Testis (tissue), 3 donors: Measurements from ENCODE around the gene ATF6B. TPM values are rescaled to one million over a fixed set of nuclear protein-coding genes. Genes with fewer than 3 reads are reported as not detected.

Experiments used
- DNase-seq: peaks from one replicate; pipeline ENCODE4 v3.0.0-alpha.2; 2019
- H3K27ac ChIP-seq, 2 donors: fragments of 200-600 bp; sonication (generic); one replicate each; pipeline ENCODE4 v1.5.1; 2019
- H3K27me3 ChIP-seq: fragments of 200-600 bp; sonication (generic); one replicate; pipeline ENCODE4 v1.5.1; 2019
- H3K36me3 ChIP-seq: fragments of 200-600 bp; sonication (generic); one replicate; pipeline ENCODE4 v1.5.1; 2017; ENCODE audit warnings: low read depth; ENCODE audit errors: missing control alignments
- H3K4me1 ChIP-seq: fragments of 200-600 bp; sonication (generic); one replicate; pipeline ENCODE4 v1.5.1; 2019
- H3K4me3 ChIP-seq, 2 donors: fragments of 200-600 bp; sonication (generic); one replicate each; pipeline ENCODE4 v1.5.1; 2017 to 2019
- H3K9me3 ChIP-seq: fragments of 200-600 bp; sonication (generic); one replicate; pipeline ENCODE4 v1.5.1; 2017
- POLR2A ChIP-seq: fragments of 450-650 bp; IDR thresholded peaks from one replicate; pipeline ENCODE4 v1.6.1; 2017; ENCODE audit warnings: antibody characterized with exemption, mild to moderate bottlenecking, moderate library complexity
- WGBS, 2 donors: methylation state at CpG; one replicate each; pipeline ENCODE4 v1.1.5; 2018; 5-methylcytosine and 5-hydroxymethylcytosine counted together
- intact Hi-C: fragments of 100-400 bp; cut with DNase I; formaldehyde crosslinking; loops from one replicate; pipeline ENCODE4 v1.15.1; 2023; ENCODE audit warnings: low total_unique reads
- polyA plus RNA-seq: library from polyadenylated mRNA; stranded (reverse); fragments of 350-450 nt; fragmentation: Illumina TruSeq; extraction: RNeasy Lipid Tissue Mini Kit (QIAGEN cat#74804); gene quantifications from one replicate; pipeline ENCODE4 v1.2.3, GENCODE V29; 2014; ENCODE audit warnings: low read depth, low replicate concordance; ENCODE audit not compliant: insufficient read depth
- total RNA-seq, 2 donors: library from RNA; depleted of rRNA; stranded (reverse); fragments of >200 nt; gene quantifications; one replicate each; pipeline ENCODE4 v1.2.3, GENCODE V29; 2016
- TF ChIP-seq, protein P1 (sequence below), 3 experiments: fragments of 450-650 bp in 2 of 3; fragments of 200-600 bp in 1 of 3; sonication (generic) in 1 of 3; IDR thresholded peaks; one replicate each; pipeline ENCODE4 v1.5.1; 2016 to 2019; ENCODE audit warnings: antibody characterized with exemption in 3 of 3, mild to moderate bottlenecking in 2 of 3, moderate library complexity in 1 of 3

ATF6B gene
- total and polyA plus RNA-seq, 3 donors from 2014 or later = 76.3 to 138 (median 120) TPM

- TF ChIP-seq POLR2A = no peak
- TF ChIP-seq, protein P1, sequence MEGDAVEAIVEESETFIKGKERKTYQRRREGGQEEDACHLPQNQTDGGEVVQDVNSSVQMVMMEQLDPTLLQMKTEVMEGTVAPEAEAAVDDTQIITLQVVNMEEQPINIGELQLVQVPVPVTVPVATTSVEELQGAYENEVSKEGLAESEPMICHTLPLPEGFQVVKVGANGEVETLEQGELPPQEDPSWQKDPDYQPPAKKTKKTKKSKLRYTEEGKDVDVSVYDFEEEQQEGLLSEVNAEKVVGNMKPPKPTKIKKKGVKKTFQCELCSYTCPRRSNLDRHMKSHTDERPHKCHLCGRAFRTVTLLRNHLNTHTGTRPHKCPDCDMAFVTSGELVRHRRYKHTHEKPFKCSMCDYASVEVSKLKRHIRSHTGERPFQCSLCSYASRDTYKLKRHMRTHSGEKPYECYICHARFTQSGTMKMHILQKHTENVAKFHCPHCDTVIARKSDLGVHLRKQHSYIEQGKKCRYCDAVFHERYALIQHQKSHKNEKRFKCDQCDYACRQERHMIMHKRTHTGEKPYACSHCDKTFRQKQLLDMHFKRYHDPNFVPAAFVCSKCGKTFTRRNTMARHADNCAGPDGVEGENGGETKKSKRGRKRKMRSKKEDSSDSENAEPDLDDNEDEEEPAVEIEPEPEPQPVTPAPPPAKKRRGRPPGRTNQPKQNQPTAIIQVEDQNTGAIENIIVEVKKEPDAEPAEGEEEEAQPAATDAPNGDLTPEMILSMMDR (IDR thresholded peaks at IDR 0.05) = no peak
- no peak overlapping the region for H3K4me3 ChIP-seq
- H3K27me3 ChIP-seq = no peaks in the 10 kb centered on the region
- WGBS, 2 donors = 43 to 46% methylated on average over 5 of the region's 5 CpGs
- H3K36me3 ChIP-seq = no peaks in the 10 kb centered on the region
- no peak for DNase-seq
- H3K4me1 ChIP-seq = peaks cover 14% of the 10 kb centered on the region
- intact Hi-C loops = no loop called here
- no peaks in the 10 kb centered on the region for H3K9me3 ChIP-seq
- H3K27ac ChIP-seq = peak overlapping the region in 1 of 2 donors; percentile 20
Measured at GRCh38 chr6:32139590-32139989, 11.5 kb upstream of the ATF6B start.

GRCh38 chr6:32137454-32137853 lies 9.4 kb upstream of the ATF6B start:
- peaks cover 14% of the 10 kb centered on the region for H3K4me1 ChIP-seq
- H3K4me3 ChIP-seq = no peak overlapping the region
- no peak for TF ChIP-seq POLR2A
- TF ChIP-seq, protein P1 (IDR thresholded peaks at IDR 0.05) = no peak
- intact Hi-C loops = no loop called here
- no peaks in the 10 kb centered on the region for H3K36me3 ChIP-seq
- no peak overlapping the region for H3K27ac ChIP-seq
- DNase-seq = no peak
- H3K27me3 ChIP-seq = no peaks in the 10 kb centered on the region
- H3K9me3 ChIP-seq = no peaks in the 10 kb centered on the region

DNA sequence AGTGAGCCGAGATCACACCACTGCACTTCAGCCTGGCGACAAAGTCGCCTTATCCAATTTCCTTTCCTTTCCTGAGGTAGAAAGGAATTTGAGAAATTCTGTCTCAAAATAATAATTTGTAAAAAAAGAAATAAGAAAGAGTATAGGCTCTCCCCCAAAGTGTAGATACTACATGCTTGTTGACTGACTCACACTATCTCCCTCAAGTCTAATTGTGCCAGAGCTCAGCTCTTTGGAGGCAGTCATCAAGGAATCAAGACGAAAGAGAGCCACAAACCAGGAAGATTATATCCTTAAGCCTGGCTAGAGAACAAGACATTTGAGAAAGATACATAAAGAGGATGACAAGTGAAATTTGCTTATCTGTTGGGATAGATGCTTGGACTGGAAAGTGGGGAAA lies 5.7 kb upstream of the ATF6B start:
- Histone ChIP-seq H3K9me3 (no peaks in the 10 kb centered on the region), H3K36me3 (no peaks in the 10 kb centered on the region), H3K4me1 (peaks cover 8% of the 10 kb centered on the region), H3K4me3 (no peak overlapping the region), H3K27ac (no peak overlapping the region), H3K27me3 (no peaks in the 10 kb centered on the region)
- intact Hi-C loops = no loop called here
- 78 to 90% methylated on average over 4 of the region's 4 CpGs for WGBS, 2 donors
- TF ChIP-seq, protein P1 (IDR thresholded peaks at IDR 0.05) = no peak
- TF ChIP-seq POLR2A = no peak
- DNase-seq = no peak

DNA sequence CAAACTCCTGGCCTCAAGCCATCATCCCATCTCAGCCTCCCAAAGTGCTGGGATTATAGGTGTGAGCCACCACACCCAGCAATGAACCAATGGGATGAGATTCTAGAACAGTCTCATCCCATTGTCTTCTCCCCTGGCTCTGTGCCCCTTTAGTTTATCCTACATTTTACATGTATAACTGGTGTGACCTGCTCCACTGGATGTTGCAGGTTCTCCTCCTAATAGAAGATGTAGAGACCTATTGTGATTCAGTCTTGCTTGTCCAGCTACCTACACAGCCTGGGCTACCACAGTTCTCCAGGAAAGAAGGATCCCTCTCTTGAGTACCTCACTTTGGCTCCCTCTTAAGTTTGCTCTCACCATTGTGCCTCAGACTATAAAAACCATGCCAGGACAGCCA lies 4.1 kb upstream of the ATF6B start:
- intact Hi-C loops = no loop called here
- H3K27ac ChIP-seq = no peak overlapping the region
- DNase-seq = no peak
- TF ChIP-seq POLR2A = no peak
- TF ChIP-seq, protein P1 (IDR thresholded peaks at IDR 0.05) = no peak
- H3K4me3 ChIP-seq = no peak overlapping the region
- no peaks in the 10 kb centered on the region for H3K27me3 ChIP-seq
- no peaks in the 10 kb centered on the region for H3K36me3 ChIP-seq
- H3K9me3 ChIP-seq = no peaks in the 10 kb centered on the region
- H3K4me1 ChIP-seq = peaks cover 16% of the 10 kb centered on the region

DNA sequence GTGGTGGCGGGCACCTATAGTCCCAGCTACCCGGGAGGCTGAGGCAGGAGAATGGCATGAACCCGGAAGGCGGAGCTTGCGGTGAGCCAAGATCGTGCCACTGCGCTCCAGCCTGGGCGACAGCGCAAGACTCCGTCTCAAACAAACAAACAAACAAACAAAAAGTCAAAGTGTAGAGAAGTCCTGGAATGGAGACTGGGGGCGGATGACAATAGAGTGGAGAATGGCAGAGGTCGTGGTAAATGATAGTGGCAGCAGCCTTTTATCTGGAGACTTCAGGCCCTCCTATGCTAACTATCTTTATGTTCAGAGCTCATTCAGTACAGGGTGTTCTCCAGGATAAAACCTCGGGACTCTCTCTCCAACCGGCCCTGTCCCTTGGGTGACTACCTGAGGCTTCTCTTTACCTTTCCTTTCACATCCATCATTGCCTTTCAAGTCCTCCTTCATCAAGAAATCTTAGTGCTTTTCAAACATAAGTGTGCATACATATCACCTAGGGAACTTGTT lies 3.4 kb upstream of the ATF6B start:
- intact Hi-C loops = no loop called here
- no peak for TF ChIP-seq POLR2A
- no peak overlapping the region for H3K4me3 ChIP-seq
- H3K4me1 ChIP-seq = peaks cover 20% of the 10 kb centered on the region
- no peaks in the 10 kb centered on the region for H3K9me3 ChIP-seq
- WGBS, 2 donors = 56 to 59% methylated on average over 14 of the region's 14 CpGs
- DNase-seq = no peak
- H3K27ac ChIP-seq = no peak overlapping the region
- no peaks in the 10 kb centered on the region for H3K27me3 ChIP-seq
- H3K36me3 ChIP-seq = no peaks in the 10 kb centered on the region
